WTC11 (cell line): Measurements from ENCODE around the gene G3BP2.

Experiments used
- CTCF ChIP-seq: fragments of 200-600 bp; IDR thresholded peaks from 2 replicates; pipeline ENCODE4 v1.8.0; 2022; ENCODE audit warnings: antibody characterized with exemption
- ELF4 ChIP-seq: sonication (generic); formaldehyde crosslinking; IDR thresholded peaks from 2 replicates; pipeline ENCODE4 v1.8.1; 2022; ENCODE audit warnings: low read depth, mild to moderate bottlenecking, moderate library complexity, missing genetic modification reagents
- ETV6 ChIP-seq: sonication (generic); formaldehyde crosslinking; IDR thresholded peaks from 2 replicates; pipeline ENCODE4 v1.8.1; 2022; ENCODE audit warnings: mild to moderate bottlenecking, missing genetic modification reagents
- IRF1 ChIP-seq: sonication (generic); formaldehyde crosslinking; IDR thresholded peaks from 2 replicates; pipeline ENCODE4 v1.8.0; 2023; ENCODE audit warnings: missing genetic modification reagents
- JUN ChIP-seq: sonication (generic); formaldehyde crosslinking; IDR thresholded peaks from 2 replicates; pipeline ENCODE4 v1.8.0; 2023; ENCODE audit warnings: mild to moderate bottlenecking, missing genetic modification reagents
- NR2C2 ChIP-seq: sonication (generic); formaldehyde crosslinking; IDR thresholded peaks from 2 replicates; pipeline ENCODE4 v1.8.0; 2022; ENCODE audit warnings: mild to moderate bottlenecking, missing genetic modification reagents
- RELA ChIP-seq: sonication (generic); formaldehyde crosslinking; IDR thresholded peaks from 2 replicates; pipeline ENCODE4 v1.8.1; 2022; ENCODE audit warnings: missing genetic modification reagents, mild to moderate bottlenecking, borderline replicate concordance
- ZNF219 ChIP-seq: sonication (generic); formaldehyde crosslinking; IDR thresholded peaks from 2 replicates; pipeline ENCODE4 v1.8.0; 2023; ENCODE audit warnings: missing genetic modification reagents, mild to moderate bottlenecking, borderline replicate concordance
- TF ChIP-seq, protein P1 (sequence below): fragments of 250-450 bp; sonication (Bioruptor Pico); IDR thresholded peaks from 2 replicates; pipeline ENCODE4 v1.8.0; 2021; ENCODE audit warnings: mild to moderate bottlenecking

GRCh38 chr4:75655562-75655961 is 17.6 kb downstream of the G3BP2 start:
- TF ChIP-seq CTCF (no peak), NR2C2 (CRISPR knock-in tag) (no peak), ELF4 (CRISPR knock-in tag) (no peak), ZNF219 (CRISPR knock-in tag) (no peak), ETV6 (CRISPR knock-in tag) (no peak), JUN (CRISPR knock-in tag) (no peak), IRF1 (CRISPR knock-in tag) (no peak), RELA (CRISPR knock-in tag) (no peak)
- TF ChIP-seq, protein P1, sequence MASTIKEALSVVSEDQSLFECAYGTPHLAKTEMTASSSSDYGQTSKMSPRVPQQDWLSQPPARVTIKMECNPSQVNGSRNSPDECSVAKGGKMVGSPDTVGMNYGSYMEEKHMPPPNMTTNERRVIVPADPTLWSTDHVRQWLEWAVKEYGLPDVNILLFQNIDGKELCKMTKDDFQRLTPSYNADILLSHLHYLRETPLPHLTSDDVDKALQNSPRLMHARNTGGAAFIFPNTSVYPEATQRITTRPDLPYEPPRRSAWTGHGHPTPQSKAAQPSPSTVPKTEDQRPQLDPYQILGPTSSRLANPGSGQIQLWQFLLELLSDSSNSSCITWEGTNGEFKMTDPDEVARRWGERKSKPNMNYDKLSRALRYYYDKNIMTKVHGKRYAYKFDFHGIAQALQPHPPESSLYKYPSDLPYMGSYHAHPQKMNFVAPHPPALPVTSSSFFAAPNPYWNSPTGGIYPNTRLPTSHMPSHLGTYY (CRISPR knock-in tag): no peak
